Progenitor cell of endocrine pancreas (in vitro differentiated cells): ENCODE results near the gene DHX58. TPM values are rescaled to one million over a fixed set of nuclear protein-coding genes. Genes with fewer than 3 reads are reported as not detected.

ENCODE experiments used
- DNase-seq: peaks from one replicate; pipeline ENCODE4 v3.0.0; 2021; ENCODE audit warnings: low spot score; ENCODE audit not compliant: unreplicated experiment
- H3K27ac Mint-ChIP-seq: 2 replicates; pipeline ENCODE4 v1.8.0; 2021; ENCODE audit warnings: mild to moderate bottlenecking, moderate library complexity, mixed read lengths
- H3K27me3 Mint-ChIP-seq: 2 replicates; pipeline ENCODE4 v1.8.0; 2021; ENCODE audit warnings: mixed read lengths
- H3K36me3 Mint-ChIP-seq: 2 replicates; pipeline ENCODE4 v1.8.0; 2022; ENCODE audit warnings: mixed read lengths; ENCODE audit not compliant: insufficient read depth
- H3K4me1 Mint-ChIP-seq: 2 replicates; pipeline ENCODE4 v1.8.0; 2021; ENCODE audit warnings: low read depth, mixed read lengths
- H3K4me3 Mint-ChIP-seq: 2 replicates; pipeline ENCODE4 v1.8.0; 2021; ENCODE audit warnings: low read depth, mild to moderate bottlenecking, moderate library complexity, mixed read lengths
- H3K9me3 Mint-ChIP-seq: 2 replicates; pipeline ENCODE4 v1.8.0; 2021; ENCODE audit warnings: low read depth, mixed read lengths
- total RNA-seq: library from RNA; stranded (reverse); gene quantifications from 2 replicates; pipeline ENCODE4 v1.2.1, GENCODE V29; 2021
- TF ChIP-seq, protein P1 (sequence below): fragments of 200-600 bp; sonication (generic); IDR thresholded peaks from one replicate; pipeline ENCODE4 v1.5.0; 2021; ENCODE audit warnings: antibody characterized with exemption, mild to moderate bottlenecking; ENCODE audit not compliant: unreplicated experiment

DHX58 gene
- total RNA-seq, 1 donor from 2014 or later: 0.43 TPM

- H3K4me3 Mint-ChIP-seq: no peak overlapping the region
- no peaks in the 10 kb centered on the region for H3K27me3 Mint-ChIP-seq
- DNase-seq: no peak
- no peaks in the 10 kb centered on the region for H3K9me3 Mint-ChIP-seq
- peaks cover 11% of the 10 kb centered on the region for H3K36me3 Mint-ChIP-seq
- peaks cover 13% of the 10 kb centered on the region for H3K4me1 Mint-ChIP-seq
- TF ChIP-seq, protein P1, sequence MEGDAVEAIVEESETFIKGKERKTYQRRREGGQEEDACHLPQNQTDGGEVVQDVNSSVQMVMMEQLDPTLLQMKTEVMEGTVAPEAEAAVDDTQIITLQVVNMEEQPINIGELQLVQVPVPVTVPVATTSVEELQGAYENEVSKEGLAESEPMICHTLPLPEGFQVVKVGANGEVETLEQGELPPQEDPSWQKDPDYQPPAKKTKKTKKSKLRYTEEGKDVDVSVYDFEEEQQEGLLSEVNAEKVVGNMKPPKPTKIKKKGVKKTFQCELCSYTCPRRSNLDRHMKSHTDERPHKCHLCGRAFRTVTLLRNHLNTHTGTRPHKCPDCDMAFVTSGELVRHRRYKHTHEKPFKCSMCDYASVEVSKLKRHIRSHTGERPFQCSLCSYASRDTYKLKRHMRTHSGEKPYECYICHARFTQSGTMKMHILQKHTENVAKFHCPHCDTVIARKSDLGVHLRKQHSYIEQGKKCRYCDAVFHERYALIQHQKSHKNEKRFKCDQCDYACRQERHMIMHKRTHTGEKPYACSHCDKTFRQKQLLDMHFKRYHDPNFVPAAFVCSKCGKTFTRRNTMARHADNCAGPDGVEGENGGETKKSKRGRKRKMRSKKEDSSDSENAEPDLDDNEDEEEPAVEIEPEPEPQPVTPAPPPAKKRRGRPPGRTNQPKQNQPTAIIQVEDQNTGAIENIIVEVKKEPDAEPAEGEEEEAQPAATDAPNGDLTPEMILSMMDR: no peak
- H3K27ac Mint-ChIP-seq: no peak overlapping the region
Measured at GRCh38 chr17:42126836-42127235, 14.3 kb upstream of the DHX58 start.

GRCh38 chr17:42125565-42125964, 13.1 kb upstream of the DHX58 start:
- H3K36me3 Mint-ChIP-seq: peaks cover 9% of the 10 kb centered on the region
- DNase-seq: no peak
- H3K27me3 Mint-ChIP-seq: no peaks in the 10 kb centered on the region

DNA sequence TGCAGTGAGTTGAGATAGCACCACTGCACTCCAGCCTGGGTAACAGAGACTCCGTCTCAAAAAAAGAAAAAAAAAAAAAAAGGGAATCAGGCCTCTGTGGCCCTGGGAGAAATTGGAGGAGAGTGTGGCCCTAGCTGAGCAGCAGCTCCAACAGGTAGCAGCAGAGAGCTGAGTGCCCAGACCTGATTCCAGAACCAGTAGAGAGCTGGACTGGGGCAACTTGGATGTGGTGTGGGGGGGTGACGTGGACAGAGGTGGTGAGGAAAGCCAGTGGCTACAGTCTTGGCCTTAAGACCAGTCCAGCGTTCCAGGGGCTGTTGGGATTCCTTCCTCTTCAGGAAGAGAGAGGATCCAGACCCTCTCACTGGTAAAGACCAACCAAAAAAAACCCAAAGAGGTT, 11.7 kb upstream of the DHX58 start:
- H3K36me3 Mint-ChIP-seq: peaks cover 8% of the 10 kb centered on the region
- H3K4me1 Mint-ChIP-seq: peaks cover 10% of the 10 kb centered on the region
- H3K4me3 Mint-ChIP-seq: no peak overlapping the region
- H3K27me3 Mint-ChIP-seq: no peaks in the 10 kb centered on the region
- TF ChIP-seq, protein P1: no peak
- no peaks in the 10 kb centered on the region for H3K9me3 Mint-ChIP-seq
- H3K27ac Mint-ChIP-seq: no peak overlapping the region
- no peak for DNase-seq

More at GRCh38 chr17:42125565-42125964, 13.1 kb upstream of the DHX58 start:
- TF ChIP-seq, protein P1: no peak
- H3K9me3 Mint-ChIP-seq: no peaks in the 10 kb centered on the region
- H3K4me3 Mint-ChIP-seq: no peak overlapping the region
- no peak overlapping the region for H3K27ac Mint-ChIP-seq
- peaks cover 11% of the 10 kb centered on the region for H3K4me1 Mint-ChIP-seq

- Mint-ChIP-seq H3K36me3 (peaks cover 4% of the 10 kb centered on the region), H3K4me3 (peak within 1 kb of the TSS; percentile 68), H3K27ac (peak within 1 kb of the TSS; percentile 69), H3K9me3 (no peaks in the 10 kb centered on the region), H3K27me3 (no peaks in the 10 kb centered on the region), H3K4me1 (peaks cover 10% of the 10 kb centered on the region)
- TF ChIP-seq, protein P1: no peak
- DNase-seq: no peak
Measured at GRCh38 chr17:42122371-42123303, 10.1 kb upstream of the DHX58 start, which contains the start of gene HSPB9. Gene HSPB9 (plus strand): TSS chr17:42122804. CDS start chr17:42122851, 47 bp downstream.

DNA sequence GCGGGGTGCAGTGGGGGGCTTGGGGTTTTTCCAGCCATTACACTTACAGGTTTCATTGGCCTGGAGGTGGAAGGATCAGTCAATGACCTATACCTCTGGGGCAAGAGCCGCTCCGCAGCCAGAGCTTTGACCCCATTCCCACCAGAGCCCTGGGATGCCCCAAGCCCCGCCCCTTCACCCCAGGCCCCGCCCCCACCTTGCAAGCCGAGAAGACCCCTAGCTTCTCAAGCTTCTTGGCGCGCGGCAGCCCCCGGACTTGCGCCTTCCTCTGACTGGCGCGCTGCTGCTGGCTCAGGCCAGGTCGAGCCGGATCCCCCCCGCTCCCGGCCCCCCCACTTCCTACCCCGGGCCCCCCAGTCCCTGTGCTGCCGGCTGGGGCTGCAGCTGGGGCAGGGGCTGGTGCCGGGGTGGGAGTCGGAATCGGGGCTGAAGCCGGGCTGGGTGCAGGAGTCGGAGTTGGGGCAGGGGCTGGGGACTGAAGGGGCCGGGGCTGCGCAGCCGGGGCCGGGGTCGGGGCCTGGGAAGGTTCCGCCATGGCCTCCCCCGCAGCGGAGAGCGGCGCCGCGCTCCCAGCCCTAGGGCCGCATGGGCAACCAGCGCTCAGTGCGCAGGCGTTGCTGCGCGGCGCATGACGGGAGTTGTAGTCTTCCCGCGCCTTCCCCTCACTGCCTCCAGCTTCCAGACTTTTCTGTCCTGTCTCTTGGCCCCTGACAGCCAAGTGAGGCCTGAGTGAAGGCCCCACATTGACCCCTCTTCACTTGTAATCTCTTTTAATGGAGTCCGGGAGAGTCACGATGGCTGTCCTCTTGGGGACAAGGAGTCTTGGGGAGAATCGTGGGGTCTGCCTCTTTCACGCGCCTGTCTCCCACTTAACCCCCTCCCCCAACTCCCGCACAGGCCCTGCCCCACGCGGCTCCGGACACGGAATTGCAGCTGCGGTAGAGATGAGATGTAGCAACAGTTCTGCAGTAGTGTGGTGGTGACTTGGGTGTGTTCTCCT, 8.6 kb upstream of the DHX58 start, which contains the start of gene KAT2A:
Gene KAT2A (minus strand): TSS at position 598 of the 1,000 bp plus-strand sequence. CDS start 63 bp downstream, at position 535.
- Mint-ChIP-seq H3K9me3 (no peaks in the 10 kb centered on the region), H3K4me3 (peak within 1 kb of the TSS; percentile 68), H3K27me3 (no peaks in the 10 kb centered on the region), H3K36me3 (peaks cover 6% of the 10 kb centered on the region), H3K4me1 (peaks cover 10% of the 10 kb centered on the region), H3K27ac (peak within 1 kb of the TSS; percentile 69)
- TF ChIP-seq, protein P1: no peak
- peak; percentile 58 for DNase-seq
